A549 (cell line): ENCODE results near the gene TBC1D1. TPM values are rescaled to one million over a fixed set of nuclear protein-coding genes. Genes with fewer than 3 reads are reported as not detected.

ENCODE experiments used
- ATAC-seq, 2 experiments: fragments of 200-7000 bp in 1 of 2; fragments of >200 bp in 1 of 2; cut with Nextera tagmentation in 1 of 2; cut with Tn5 transposase in 1 of 2; 3 replicates each; pipeline versions ENCODE4 v1.8.0 to v1.9.1; 2018 to 2020; ENCODE audit warnings: mild to moderate bottlenecking in 1 of 2, moderate library complexity in 1 of 2
- CTCF ChIA-PET: fragments of 300-600 bp; sonication (Branson Sonifier 250); formaldehyde crosslinking; extraction: SDS; loops from one replicate; lab custom pipeline; 2021; ENCODE audit warnings: antibody characterized with exemption, inconsistent platforms; lab: Yijun Ruan, JAX
- POLR2A ChIA-PET: fragments of 350-600 bp; formaldehyde crosslinking; extraction: SDS; loops from one replicate; lab custom pipeline; 2021; ENCODE audit warnings: antibody characterized with exemption, inconsistent platforms; lab: Yijun Ruan, JAX
- DNase-seq, 2 experiments: peaks; one replicate each; pipeline versions ENCODE4 v3.0.0 to v3.0.0-alpha.2; 2011 to 2016; ENCODE audit warnings: low read depth in 1 of 2, low spot score in 1 of 2
- FAIRE-seq: peaks from 2 replicates; lab custom pipeline; 2011; peaks lifted over from hg19 to GRCh38; lab: Jason Lieb, UNC
- H3K27ac ChIP-seq, 2 experiments: fragments of >200 bp; sonication (Bioruptor Twin); formaldehyde crosslinking; 3 replicates each; pipeline ENCODE4 v1.5.1; 2016 to 2017
- H3K4me1 ChIP-seq: fragments of >200 bp; sonication (Bioruptor Twin); formaldehyde crosslinking; 3 replicates; pipeline ENCODE4 v1.6.1; 2016
- H3K4me2 ChIP-seq: fragments of >200 bp; sonication (Bioruptor Twin); formaldehyde crosslinking; 3 replicates; pipeline ENCODE4 v1.6.1; 2016
- H3K4me3 ChIP-seq: fragments of >200 bp; sonication (Bioruptor Twin); formaldehyde crosslinking; 3 replicates; pipeline ENCODE4 v1.5.1; 2016
- H3K9me3 ChIP-seq: fragments of >200 bp; sonication (Bioruptor Twin); formaldehyde crosslinking; 3 replicates; pipeline ENCODE4 v1.6.1; 2016
- E2F6 ChIP-seq: IDR thresholded peaks from 2 replicates; pipeline ENCODE4 v1.6.1; 2012; ENCODE audit warnings: low read depth, borderline replicate concordance
- ELK1 ChIP-seq: fragments of 150-350 bp; IDR thresholded peaks from 2 replicates; pipeline ENCODE4 v1.6.1; 2014; ENCODE audit warnings: low read depth, mild to moderate bottlenecking, low read length
- FOSB ChIP-seq: fragments of 250-450 bp; sonication (Bioruptor Pico); IDR thresholded peaks from 2 replicates; pipeline ENCODE4 v1.5.0; 2020; ENCODE audit warnings: mild to moderate bottlenecking, moderate library complexity
- HES2 ChIP-seq: fragments of >200 bp; sonication (Bioruptor Twin); formaldehyde crosslinking; IDR thresholded peaks from 2 replicates; pipeline ENCODE4 v1.6.1; 2016
- JUNB ChIP-seq: fragments of >200 bp; sonication (Bioruptor Twin); formaldehyde crosslinking; IDR thresholded peaks from 2 replicates; pipeline ENCODE4 v1.6.1; 2016
- KDM1A ChIP-seq: fragments of 200-600 bp; sonication (generic); IDR thresholded peaks from 2 replicates; pipeline ENCODE4 v1.6.1; 2016; ENCODE audit warnings: low read depth, mild to moderate bottlenecking
- NFE2L2 ChIP-seq: fragments of 150-350 bp; conservative IDR thresholded peaks from 2 replicates; pipeline ENCODE4 v1.6.1; 2014; ENCODE audit warnings: low read length
- NPAS2 ChIP-seq: fragments of 250-450 bp; sonication (Bioruptor Pico); IDR thresholded peaks from 2 replicates; pipeline ENCODE4 v1.8.0; 2022; ENCODE audit warnings: mild to moderate bottlenecking, moderate library complexity, borderline replicate concordance
- NR3C1 ChIP-seq: fragments of >200 bp; sonication (Bioruptor Twin); formaldehyde crosslinking; IDR thresholded peaks from 3 replicates; pipeline ENCODE4 v1.6.1; 2017
- PHF8 ChIP-seq: fragments of 200-600 bp; sonication (generic); IDR thresholded peaks from 2 replicates; pipeline ENCODE4 v1.6.1; 2016; ENCODE audit warnings: low read depth, mild to moderate bottlenecking, antibody characterized with exemption, moderate library complexity, borderline replicate concordance
- POLR2AphosphoS2 ChIP-seq: conservative IDR thresholded peaks from 2 replicates; pipeline ENCODE4 v1.6.1; 2012; ENCODE audit warnings: low read length, improper control_type of control experiment, inconsistent platforms
- RAD21 ChIP-seq, 2 experiments: fragments of >200 bp in 1 of 2; sonication (Bioruptor Twin) in 1 of 2; formaldehyde crosslinking in 1 of 2; IDR thresholded peaks in 1 of 2; conservative IDR thresholded peaks in 1 of 2; 2 replicates in 1 of 2; 3 replicates in 1 of 2; pipeline ENCODE4 v1.6.1; 2012 to 2018; ENCODE audit warnings: inconsistent platforms in 1 of 2
- RCOR1 ChIP-seq: fragments of 150-350 bp; IDR thresholded peaks from 2 replicates; pipeline ENCODE4 v1.6.1; 2014; ENCODE audit warnings: antibody characterized with exemption, low read length, low read depth
- RFX5 ChIP-seq: fragments of 450-650 bp; IDR thresholded peaks from 2 replicates; pipeline ENCODE4 v1.7.1; 2014; ENCODE audit warnings: antibody characterized with exemption, mild to moderate bottlenecking, moderate library complexity
- SREBF2 ChIP-seq: fragments of 450-650 bp; IDR thresholded peaks from 2 replicates; pipeline ENCODE4 v1.6.1; 2014; ENCODE audit warnings: mild to moderate bottlenecking, moderate library complexity
- TFCP2L1 ChIP-seq: fragments of 250-450 bp; sonication (Bioruptor Pico); IDR thresholded peaks from 2 replicates; pipeline ENCODE4 v1.5.0; 2021; ENCODE audit warnings: mild to moderate bottlenecking
- TP53 ChIP-seq: fragments of 250-450 bp; sonication (Bioruptor Pico); IDR thresholded peaks from 2 replicates; pipeline ENCODE4 v1.5.0; 2021; ENCODE audit warnings: mild to moderate bottlenecking, moderate library complexity
- USF2 ChIP-seq: fragments of 450-650 bp; IDR thresholded peaks from 2 replicates; pipeline ENCODE4 v1.6.1; 2014; ENCODE audit warnings: antibody characterized with exemption
- WGBS: methylation state at CpG from one replicate; pipeline ENCODE4 v1.1.6; 2017; ENCODE audit errors: missing lambda C conversion rate; 5-methylcytosine and 5-hydroxymethylcytosine counted together
- polyA plus RNA-seq, 4 experiments: library from polyadenylated mRNA; depleted of rRNA in 3 of 4; stranded (reverse); fragments of >200 nt; fragmentation: RNase III in 1 of 4; extraction: RNeasy Plus Mini Kit Qiagen cat#74134 plus additional on column Dnase treatment in 1 of 4; gene quantifications; 2 replicates in 3 of 4; 3 replicates in 1 of 4; pipeline ENCODE4 v1.2.3, GENCODE V29; 2011 to 2017
- TF ChIP-seq, protein P1 (sequence below): IDR thresholded peaks from 2 replicates; pipeline ENCODE4 v1.6.1; 2012
- TF ChIP-seq, protein P2 (sequence below): fragments of 250-450 bp; sonication (Bioruptor Pico); IDR thresholded peaks from 2 replicates; pipeline ENCODE4 v1.5.0; 2021; ENCODE audit warnings: mild to moderate bottlenecking, moderate library complexity, borderline replicate concordance
- TF ChIP-seq, protein P3 (sequence below): fragments of >200 bp; sonication (Bioruptor Twin); formaldehyde crosslinking; IDR thresholded peaks from 3 replicates; pipeline ENCODE4 v1.6.1; 2016

Gene TBC1D1
- polyA plus RNA-seq, 2 of the 4 experiments (the other 2 are of a cell fraction) = 26.5 to 28.5 TPM

DNA sequence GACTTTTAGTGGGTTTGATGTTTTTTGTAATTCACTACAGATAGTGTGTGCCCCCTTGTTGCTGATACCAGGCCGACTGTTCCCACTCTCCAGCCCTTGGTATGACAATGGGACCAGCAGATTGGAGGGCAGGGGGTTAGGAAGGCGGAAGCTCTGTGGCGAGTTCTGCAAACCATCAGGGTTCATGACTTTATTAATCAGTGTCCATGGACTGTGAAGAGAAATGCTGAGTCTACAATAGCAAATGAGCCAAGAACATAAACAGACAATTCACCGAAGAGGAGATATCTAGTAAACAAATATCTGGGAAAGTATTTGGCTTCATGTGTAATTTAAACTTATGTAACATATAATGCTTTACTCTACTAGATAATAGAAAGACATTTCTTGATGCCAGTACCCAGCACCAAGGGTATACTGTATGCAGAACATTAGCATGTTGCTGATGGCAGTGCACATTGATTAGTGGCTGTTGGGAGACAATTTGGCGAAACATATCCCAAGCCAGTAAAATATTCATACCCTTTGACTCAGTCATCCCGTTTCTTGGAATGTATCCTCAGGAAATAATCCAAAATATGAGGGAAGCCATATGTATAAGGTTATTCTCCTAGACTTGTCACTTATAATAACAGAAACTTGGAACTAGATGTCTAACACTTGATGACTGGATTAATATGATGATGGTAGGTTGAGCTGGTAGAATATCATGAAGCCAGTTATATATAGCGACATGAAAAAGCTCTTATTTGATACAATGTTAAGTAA is 238.8 kb downstream of the TBC1D1 start:
- CTCF ChIA-PET = interaction anchor here (0.9 kb wide), 1 partner anchor 48 kb away, joined by 3 read pairs; no protein-coding TSS in a partner anchor
- no peak for DNase-seq
- WGBS = 94% methylated on average over 7 of the region's 7 CpGs

DNA sequence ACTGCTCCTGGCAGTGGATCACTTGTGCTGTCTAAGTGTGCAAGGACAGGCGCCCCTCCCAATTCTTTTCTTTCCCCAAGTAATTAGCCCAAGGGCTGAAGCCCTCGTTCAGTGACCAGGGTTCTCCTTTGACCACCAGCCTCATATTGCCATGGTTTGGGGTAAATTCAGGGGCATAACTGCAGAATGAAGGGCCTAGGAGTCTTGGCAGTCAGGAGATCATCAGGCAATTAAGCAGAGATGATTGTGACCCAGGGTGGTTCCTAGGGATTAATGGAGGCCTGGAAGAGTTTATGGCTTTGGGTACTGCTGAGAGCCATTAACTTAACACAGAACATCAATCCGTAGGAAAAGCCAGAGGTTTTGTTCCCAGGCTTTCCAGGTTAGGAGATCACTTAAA is 240.0 kb downstream of the TBC1D1 start:
- Histone ChIP-seq H3K9me3 (no peaks in the 10 kb centered on the region), H3K4me2 (no peak overlapping the region), H3K27ac (no peak overlapping the region), H3K4me1 (peaks cover 15% of the 10 kb centered on the region; the same call in 2 of the 3 replicates), H3K4me3 (no peak overlapping the region)
- FAIRE-seq (no peak), ATAC-seq (no peak), DNase-seq (no peak)
- 87% methylated on average over 3 of the region's 3 CpGs for WGBS
- TF ChIP-seq RFX5 = no peak
- TF ChIP-seq JUNB = no peak
- no peak for TF ChIP-seq POLR2AphosphoS2
- no peak for TF ChIP-seq SREBF2
- no peak for TF ChIP-seq FOSB
- no peak for TF ChIP-seq NPAS2 (CRISPR knock-in tag)
- TF ChIP-seq RAD21 (conservative IDR thresholded peaks at IDR 0.05 in 1 of 2, IDR thresholded peaks at IDR 0.05 in 1 of 2) = no peak
- no peak for TF ChIP-seq ELK1
- TF ChIP-seq RCOR1 = no peak
- TF ChIP-seq HES2 = no peak
- no peak for TF ChIP-seq USF2
- no peak for TF ChIP-seq NFE2L2
- TF ChIP-seq KDM1A = no peak
- no peak for TF ChIP-seq NR3C1
- TF ChIP-seq E2F6 = no peak
- TF ChIP-seq, protein P1, sequence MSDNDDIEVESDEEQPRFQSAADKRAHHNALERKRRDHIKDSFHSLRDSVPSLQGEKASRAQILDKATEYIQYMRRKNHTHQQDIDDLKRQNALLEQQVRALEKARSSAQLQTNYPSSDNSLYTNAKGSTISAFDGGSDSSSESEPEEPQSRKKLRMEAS = no peak
- no peak for TF ChIP-seq PHF8
- ChIA-PET POLR2A (no interaction called here), CTCF (no interaction called here)

More for the DNA sequence above, 238.8 kb downstream of the TBC1D1 start:
- H3K4me2 ChIP-seq = no peak overlapping the region
- POLR2A ChIA-PET = no interaction called here
- no peak overlapping the region for H3K27ac ChIP-seq
- no peaks in the 10 kb centered on the region for H3K9me3 ChIP-seq
- TF ChIP-seq, protein P2, sequence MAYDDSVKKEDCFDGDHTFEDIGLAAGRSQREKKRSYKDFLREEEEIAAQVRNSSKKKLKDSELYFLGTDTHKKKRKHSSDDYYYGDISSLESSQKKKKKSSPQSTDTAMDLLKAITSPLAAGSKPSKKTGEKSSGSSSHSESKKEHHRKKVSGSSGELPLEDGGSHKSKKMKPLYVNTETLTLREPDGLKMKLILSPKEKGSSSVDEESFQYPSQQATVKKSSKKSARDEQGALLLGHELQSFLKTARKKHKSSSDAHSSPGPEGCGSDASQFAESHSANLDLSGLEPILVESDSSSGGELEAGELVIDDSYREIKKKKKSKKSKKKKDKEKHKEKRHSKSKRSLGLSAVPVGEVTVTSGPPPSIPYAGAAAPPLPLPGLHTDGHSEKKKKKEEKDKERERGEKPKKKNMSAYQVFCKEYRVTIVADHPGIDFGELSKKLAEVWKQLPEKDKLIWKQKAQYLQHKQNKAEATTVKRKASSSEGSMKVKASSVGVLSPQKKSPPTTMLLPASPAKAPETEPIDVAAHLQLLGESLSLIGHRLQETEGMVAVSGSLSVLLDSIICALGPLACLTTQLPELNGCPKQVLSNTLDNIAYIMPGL (CRISPR knock-in tag) = no peak
- TF ChIP-seq RFX5 (no peak), TFCP2L1 (CRISPR knock-in tag) (no peak), TP53 (no peak), NR3C1 (no peak)
- TF ChIP-seq, protein P3, sequence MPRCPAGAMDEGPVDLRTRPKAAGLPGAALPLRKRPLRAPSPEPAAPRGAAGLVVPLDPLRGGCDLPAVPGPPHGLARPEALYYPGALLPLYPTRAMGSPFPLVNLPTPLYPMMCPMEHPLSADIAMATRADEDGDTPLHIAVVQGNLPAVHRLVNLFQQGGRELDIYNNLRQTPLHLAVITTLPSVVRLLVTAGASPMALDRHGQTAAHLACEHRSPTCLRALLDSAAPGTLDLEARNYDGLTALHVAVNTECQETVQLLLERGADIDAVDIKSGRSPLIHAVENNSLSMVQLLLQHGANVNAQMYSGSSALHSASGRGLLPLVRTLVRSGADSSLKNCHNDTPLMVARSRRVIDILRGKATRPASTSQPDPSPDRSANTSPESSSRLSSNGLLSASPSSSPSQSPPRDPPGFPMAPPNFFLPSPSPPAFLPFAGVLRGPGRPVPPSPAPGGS = no peak
- TF ChIP-seq, all 56 proteins: peak for 0
- ATAC-seq = no peak
- Histone ChIP-seq H3K4me3 (no peak overlapping the region), H3K4me1 (peaks cover 15% of the 10 kb centered on the region; the same call in 2 of the 3 replicates)
- FAIRE-seq = no peak
